ENCODE data around the gene NT5E.

DNA sequence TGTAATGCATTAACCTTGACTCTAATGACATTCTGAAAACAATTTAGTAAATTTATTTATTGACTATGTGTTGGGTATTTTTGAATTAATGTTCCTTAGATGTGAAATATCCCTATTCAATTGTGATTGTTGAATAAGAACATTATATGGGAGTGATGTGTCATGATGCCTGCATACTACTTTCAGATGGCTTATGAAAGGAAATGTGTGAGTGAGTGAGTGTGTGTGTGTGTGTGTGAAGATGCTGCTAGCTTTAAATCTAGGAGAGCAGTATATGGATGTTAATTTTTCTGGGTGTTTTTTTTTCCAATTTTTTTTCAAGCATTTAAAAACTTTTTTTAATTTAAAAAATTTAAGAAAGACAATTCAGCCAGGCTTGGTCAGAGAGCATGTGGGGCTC, 32.5 kb upstream of the NT5E start:
- TF ChIP-seq CTCF (conservative IDR thresholded peaks at IDR 0.05; ENCODE audit: low read depth, low read length), result no peak
- TF ChIP-seq EZH2 (IDR thresholded peaks at IDR 0.05; ENCODE audit: low read length, unreplicated experiment), result no peak
